ENCODE measurements around the gene C9orf72. TPM values are rescaled to one million over a fixed set of nuclear protein-coding genes. Genes with fewer than 3 reads are reported as not detected.

The C9orf72 gene
- total RNA-seq, 1 experiment from 2014 or later = 4.9 TPM

- no peak for TF ChIP-seq CTCF (conservative IDR thresholded peaks at IDR 0.05)
- TF ChIP-seq EZH2 (IDR thresholded peaks at IDR 0.05; ENCODE audit: low read depth) = no peak
- no peak overlapping the region for H2AFZ ChIP-seq
- no peaks in the 10 kb centered on the region for H3K9me3 ChIP-seq (ENCODE audit: insufficient read depth, low read depth)
- BruUV-seq (replicated peaks) = no TSS peak
- no peaks in the 10 kb centered on the region for H3K9me2 ChIP-seq (ENCODE audit: insufficient read depth)
- no peaks in the 10 kb centered on the region for H3K27me3 ChIP-seq (ENCODE audit: insufficient read depth, low read depth)
- peaks cover 32% of the 10 kb centered on the region for H3K4me1 ChIP-seq (replicated peaks; ENCODE audit: insufficient read depth)
- H3K79me2 ChIP-seq (ENCODE audit: low read depth) = no peaks in the 10 kb centered on the region
- POLR2A ChIA-PET (ENCODE audit: unreplicated experiment) = no interaction called here
- no peaks in the 10 kb centered on the region for H4K20me1 ChIP-seq (ENCODE audit: insufficient read depth)
- H3K4me3 ChIP-seq = no peak overlapping the region
- no peaks in the 10 kb centered on the region for H3K36me3 ChIP-seq (ENCODE audit: low read depth)
- no peak for DNase-seq
- H3F3A ChIP-seq (ENCODE audit: insufficient read depth, low read depth) = peaks cover 13% of the 10 kb centered on the region
- no peak overlapping the region for H3K4me2 ChIP-seq
- CTCF ChIA-PET = no interaction called here
- H3K27ac ChIP-seq = no peak overlapping the region
- intact Hi-C loops (cut with micrococcal nuclease; ENCODE audit: unreplicated experiment) = no loop called here
Measured at GRCh38 chr9:27537756-27538155, 35.5 kb downstream of the C9orf72 start.

DNA sequence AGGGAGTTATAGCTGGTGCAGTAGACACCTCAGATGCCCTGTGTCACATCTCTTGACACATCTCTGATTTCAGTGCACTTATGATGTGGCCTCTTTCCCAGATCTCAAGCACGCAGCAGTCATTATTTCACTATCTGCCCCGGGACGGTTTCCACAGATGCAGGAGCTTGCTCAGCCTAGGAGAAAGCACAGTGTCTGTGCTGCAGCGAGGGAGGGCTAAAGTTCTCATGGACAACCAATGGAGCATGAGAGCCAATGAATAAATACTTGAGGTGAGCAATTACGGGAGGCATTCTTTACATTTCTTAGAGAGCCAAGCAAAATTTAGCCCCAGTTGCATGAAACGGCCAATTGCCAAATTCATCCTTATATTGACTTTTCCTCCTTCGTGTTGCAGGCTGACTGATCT, 36.2 kb downstream of the C9orf72 start:
- Histone ChIP-seq H3K9me3 (ENCODE audit: insufficient read depth, low read depth) (no peaks in the 10 kb centered on the region), H3F3A (ENCODE audit: insufficient read depth, low read depth) (peaks cover 13% of the 10 kb centered on the region), H3K4me3 (no peak overlapping the region), H3K27ac (no peak overlapping the region), H3K4me1 (replicated peaks; ENCODE audit: insufficient read depth) (peaks cover 32% of the 10 kb centered on the region), H3K36me3 (ENCODE audit: low read depth) (no peaks in the 10 kb centered on the region), H3K79me2 (ENCODE audit: low read depth) (no peaks in the 10 kb centered on the region), H3K27me3 (ENCODE audit: insufficient read depth, low read depth) (no peaks in the 10 kb centered on the region), H2AFZ (no peak overlapping the region), H3K9me2 (ENCODE audit: insufficient read depth) (no peaks in the 10 kb centered on the region), H3K4me2 (no peak overlapping the region), H4K20me1 (ENCODE audit: insufficient read depth) (no peaks in the 10 kb centered on the region)
- TF ChIP-seq CTCF (conservative IDR thresholded peaks at IDR 0.05) (no peak), EZH2 (IDR thresholded peaks at IDR 0.05; ENCODE audit: low read depth) (no peak)
- CTCF ChIA-PET = no interaction called here
- no peak for DNase-seq
- BruUV-seq (replicated peaks) = no TSS peak
- POLR2A ChIA-PET (ENCODE audit: unreplicated experiment) = no interaction called here
- intact Hi-C loops (cut with micrococcal nuclease; ENCODE audit: unreplicated experiment) = no loop called here

DNA sequence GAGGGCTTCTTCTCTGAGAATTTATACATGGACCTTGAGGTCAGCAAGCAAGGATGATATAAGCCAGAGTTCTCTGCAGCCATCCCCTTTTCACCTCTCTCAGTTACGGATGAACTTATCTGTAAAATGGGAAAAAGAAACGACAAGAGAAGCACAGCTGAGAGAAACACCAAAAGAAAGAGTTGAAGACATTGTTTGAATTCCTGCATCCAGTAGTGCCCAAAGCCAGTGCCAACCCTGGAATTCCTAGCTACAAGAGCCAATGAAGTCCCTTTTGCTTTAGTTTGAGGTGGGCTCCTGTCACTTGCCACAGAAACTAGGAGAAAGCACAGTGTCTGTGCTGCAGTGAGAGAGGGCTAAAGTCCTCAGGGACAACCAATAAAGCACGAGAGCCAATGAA, 37.1 kb downstream of the C9orf72 start:
- Histone ChIP-seq H3K36me3 (ENCODE audit: low read depth) (no peaks in the 10 kb centered on the region), H3K27me3 (ENCODE audit: insufficient read depth, low read depth) (no peaks in the 10 kb centered on the region), H3K27ac (no peak overlapping the region), H3K4me2 (no peak overlapping the region), H4K20me1 (ENCODE audit: insufficient read depth) (no peaks in the 10 kb centered on the region), H3K79me2 (ENCODE audit: low read depth) (no peaks in the 10 kb centered on the region), H3K4me1 (replicated peaks; ENCODE audit: insufficient read depth) (peaks cover 32% of the 10 kb centered on the region), H3F3A (ENCODE audit: insufficient read depth, low read depth) (peaks cover 13% of the 10 kb centered on the region), H3K9me2 (ENCODE audit: insufficient read depth) (no peaks in the 10 kb centered on the region), H2AFZ (no peak overlapping the region), H3K9me3 (ENCODE audit: insufficient read depth, low read depth) (no peaks in the 10 kb centered on the region), H3K4me3 (no peak overlapping the region)
- BruUV-seq (replicated peaks) = no TSS peak
- intact Hi-C loops (cut with micrococcal nuclease; ENCODE audit: unreplicated experiment) = no loop called here
- DNase-seq = no peak
- CTCF ChIA-PET = no interaction called here
- TF ChIP-seq EZH2 (IDR thresholded peaks at IDR 0.05; ENCODE audit: low read depth) (no peak), CTCF (conservative IDR thresholded peaks at IDR 0.05) (no peak)
- POLR2A ChIA-PET (ENCODE audit: unreplicated experiment) = no interaction called here
